Fibroblast of lung (primary cell): Measurements from ENCODE around the gene DRICH1.

Experiments
- EZH2 ChIP-seq: IDR thresholded peaks from 2 replicates; pipeline ENCODE4 v1.5.1; 2012; ENCODE audit warnings: low read length, control low read depth, mild to moderate bottlenecking; ENCODE audit errors: missing control alignments
- TF ChIP-seq, protein P1 (sequence below), 2 donors: IDR thresholded peaks in 1 of 2; conservative IDR thresholded peaks in 1 of 2; 1 replicate in 1 of 2; 2 replicates in 1 of 2; pipeline ENCODE4 v1.5.1; 2011 to 2012; ENCODE audit warnings: low read length in 2 of 2, control low read depth in 1 of 2, inconsistent platforms in 1 of 2, low read depth in 1 of 2, mild to moderate bottlenecking in 1 of 2

- TF ChIP-seq, protein P1, sequence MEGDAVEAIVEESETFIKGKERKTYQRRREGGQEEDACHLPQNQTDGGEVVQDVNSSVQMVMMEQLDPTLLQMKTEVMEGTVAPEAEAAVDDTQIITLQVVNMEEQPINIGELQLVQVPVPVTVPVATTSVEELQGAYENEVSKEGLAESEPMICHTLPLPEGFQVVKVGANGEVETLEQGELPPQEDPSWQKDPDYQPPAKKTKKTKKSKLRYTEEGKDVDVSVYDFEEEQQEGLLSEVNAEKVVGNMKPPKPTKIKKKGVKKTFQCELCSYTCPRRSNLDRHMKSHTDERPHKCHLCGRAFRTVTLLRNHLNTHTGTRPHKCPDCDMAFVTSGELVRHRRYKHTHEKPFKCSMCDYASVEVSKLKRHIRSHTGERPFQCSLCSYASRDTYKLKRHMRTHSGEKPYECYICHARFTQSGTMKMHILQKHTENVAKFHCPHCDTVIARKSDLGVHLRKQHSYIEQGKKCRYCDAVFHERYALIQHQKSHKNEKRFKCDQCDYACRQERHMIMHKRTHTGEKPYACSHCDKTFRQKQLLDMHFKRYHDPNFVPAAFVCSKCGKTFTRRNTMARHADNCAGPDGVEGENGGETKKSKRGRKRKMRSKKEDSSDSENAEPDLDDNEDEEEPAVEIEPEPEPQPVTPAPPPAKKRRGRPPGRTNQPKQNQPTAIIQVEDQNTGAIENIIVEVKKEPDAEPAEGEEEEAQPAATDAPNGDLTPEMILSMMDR (conservative IDR thresholded peaks at IDR 0.05 in 1 of 2, IDR thresholded peaks at IDR 0.05 in 1 of 2; ENCODE audit: low read depth in 1 of 2, low read length in 2 of 2): no peak
- TF ChIP-seq EZH2: no peak
These were observed 23.9 kb upstream of the DRICH1 start for GRCh38 chr22:23655891-23656475.
